Measurements from ENCODE around the gene RNF150. TPM values are rescaled to one million over a fixed set of nuclear protein-coding genes. Genes with fewer than 3 reads are reported as not detected.

RNF150 gene
- total and polyA plus RNA-seq, 2 of the 4 experiments (the other 2 are of a cell fraction), result 6.2 to 18.1 TPM

GRCh38 chr4:141036786-141037185 lies 96.5 kb downstream of the RNF150 start:
- Histone ChIP-seq H2BK20ac (ENCODE audit: low read depth, low read length) (no peak overlapping the region), H2AK9ac (replicated peaks; ENCODE audit: low read depth, low read length, poor library complexity) (no peak overlapping the region), H4K91ac (ENCODE audit: insufficient read depth, low read depth, low read length) (no peak overlapping the region), H2AFZ (replicated peaks; ENCODE audit: low read length, poor library complexity) (no peak overlapping the region), H4K20me1 (ENCODE audit: insufficient read depth, low read length) (no peaks in the 10 kb centered on the region), H3K18ac (ENCODE audit: low read depth, low read length) (no peak overlapping the region), H3K23ac (ENCODE audit: low read depth, low read length) (no peak overlapping the region), H3K9me3 (ENCODE audit: control insufficient read depth, insufficient read depth, low read length) (no peaks in the 10 kb centered on the region), H4K8ac (ENCODE audit: low read depth in 2 of 2, low read length in 2 of 2) (no peak overlapping the region), H3K27ac (ENCODE audit: insufficient read depth, low read length) (no peak overlapping the region), H3K4ac (ENCODE audit: low read depth, low read length) (no peak overlapping the region), H3K27me3 (ENCODE audit: control insufficient read depth, insufficient read depth, low read length) (no peaks in the 10 kb centered on the region), H3K14ac (replicated peaks; ENCODE audit: low read depth, low read length) (no peak overlapping the region), H2BK15ac (ENCODE audit: low read depth, low read length) (no peak overlapping the region), H2BK120ac (ENCODE audit: low read depth, low read length) (no peak overlapping the region), H3K36me3 (ENCODE audit: control insufficient read depth, insufficient read depth, low read length) (no peaks in the 10 kb centered on the region), H3K4me1 (ENCODE audit: control insufficient read depth, insufficient read depth, low read length) (no peaks in the 10 kb centered on the region), H4K5ac (ENCODE audit: low read depth, low read length) (no peak overlapping the region), H3K4me3 (ENCODE audit: insufficient read depth, low read depth, low read length) (no peak overlapping the region), H3K4me2 (ENCODE audit: low read depth, low read length) (no peak overlapping the region), H3K56ac (ENCODE audit: extremely low read depth, insufficient read depth, low read length) (no peak overlapping the region), H3K9me1 (ENCODE audit: insufficient read depth, low read length) (no peaks in the 10 kb centered on the region), H3K79me1 (ENCODE audit: low read depth in 1 of 2, low read length in 2 of 2) (no peaks in the 10 kb centered on the region), H2BK5ac (ENCODE audit: low read depth, low read length, poor library complexity, severe bottlenecking) (no peak overlapping the region), H2AK5ac (ENCODE audit: low read depth, low read length) (no peak overlapping the region), H3K9ac (ENCODE audit: low read depth, low read length) (no peak overlapping the region)
- no TSS peak for BruUV-seq (replicated peaks)
- WGBS, 2 experiments (ENCODE audit: extremely low coverage in 2 of 2, insufficient read length in 1 of 2), result no CpG with 5 or more reads among the region's 2 CpGs
- ChIA-PET POLR2A (ENCODE audit: unreplicated experiment) (no interaction called here), CTCF (no interaction called here)
- in situ Hi-C loops (cut with MboI; ENCODE audit: low sequenced_read_pairs), result no loop called here
- no peak for ATAC-seq (ENCODE audit: low read depth)
- intact Hi-C loops (cut with micrococcal nuclease), result no loop called here
- dilution Hi-C loops (cut with HindIII; ENCODE audit: low sequenced_read_pairs, unreplicated experiment), result no loop called here
- DNase-seq, result peak; percentile 23
- no peak for TF ChIP-seq MAFK (IDR thresholded peaks at IDR 0.05; ENCODE audit: low read depth, low read length)
- no peak for TF ChIP-seq USF2 (IDR thresholded peaks at IDR 0.05; ENCODE audit: low read depth, low read length)
- no peak for TF ChIP-seq RFX5 (IDR thresholded peaks at IDR 0.05; ENCODE audit: low read depth, low read length)
- TF ChIP-seq RAD21 (IDR thresholded peaks at IDR 0.05; ENCODE audit: low read length), result no peak
- no peak for TF ChIP-seq BHLHE40 (IDR thresholded peaks at IDR 0.05; ENCODE audit: low read depth, low read length)
- TF ChIP-seq NFE2L2 (IDR thresholded peaks at IDR 0.05; ENCODE audit: low read depth, low read length), result no peak
- no peak for TF ChIP-seq CEBPB (IDR thresholded peaks at IDR 0.05; ENCODE audit: low read depth, low read length)
- TF ChIP-seq MAZ (IDR thresholded peaks at IDR 0.05; ENCODE audit: borderline replicate concordance, low read depth, low read length), result no peak
- TF ChIP-seq ELK1 (IDR thresholded peaks at IDR 0.05; ENCODE audit: borderline replicate concordance, low read depth, low read length), result no peak
- no peak for TF ChIP-seq POLR2A (IDR thresholded peaks at IDR 0.05; ENCODE audit: low read depth, low read length)
- no peak for TF ChIP-seq FOS (IDR thresholded peaks at IDR 0.05; ENCODE audit: low read depth, low read length)
- no peak for TF ChIP-seq RCOR1 (IDR thresholded peaks at IDR 0.05; ENCODE audit: insufficient replicate concordance, low read length)
- no peak for TF ChIP-seq CTCF (conservative IDR thresholded peaks at IDR 0.05; ENCODE audit: low read depth, low read length)
- TF ChIP-seq CHD1 (IDR thresholded peaks at IDR 0.05; ENCODE audit: low read depth, low read length), result no peak
